DMS53 treated with DMSO at 0.1 percent for 48 hours (cell line): ENCODE measurements around the gene PI4KA.
A peak's percentile ranks its signal among the peaks of the same experiment; 100 is the strongest.
"Not testable (repeated sequence)": the region's sequence is repeated elsewhere in the genome, so short reads cannot be mapped to it uniquely, and the experiment has no call there.

ENCODE experiments used
- DNase-seq: peaks from one replicate; lab custom pipeline; 2025; ENCODE audit not compliant: unreplicated experiment; lab: John Stamatoyannopoulos, UW

Gene PI4KA

GRCh38 chr22:20779014-20779817 lies 79.4 kb downstream of the PI4KA start:
- DNase-seq = no peak

- peak; percentile 19 for DNase-seq
Measured at GRCh38 chr22:20777420-20778177, 81.0 kb downstream of the PI4KA start.

- DNase-seq = peak; percentile 3
Measured at GRCh38 chr22:20776624-20777405, 81.8 kb downstream of the PI4KA start.

GRCh38 chr22:20775342-20775895 lies 83.2 kb downstream of the PI4KA start:
- DNase-seq = no peak

- DNase-seq = no peak
Measured at GRCh38 chr22:20774882-20775281, 83.7 kb downstream of the PI4KA start.

GRCh38 chr22:20773793-20774212 lies 84.8 kb downstream of the PI4KA start, which contains the start of gene SERPIND1:
SERPIND1 (plus strand) TSS chr22:20774113; CDS start chr22:20779313, 5,200 bp downstream.
- no peak for DNase-seq

- DNase-seq = no peak
Measured at GRCh38 chr22:20771918-20772625, 86.5 kb downstream of the PI4KA start.

GRCh38 chr22:20769496-20769826 lies 89.2 kb downstream of the PI4KA start:
- DNase-seq = not testable (repeated sequence)

GRCh38 chr22:20766530-20766929 lies 92.1 kb downstream of the PI4KA start:
- DNase-seq = no peak

GRCh38 chr22:20765938-20766337 lies 92.7 kb downstream of the PI4KA start:
- DNase-seq = no peak

GRCh38 chr22:20764729-20765128 lies 93.9 kb downstream of the PI4KA start:
- DNase-seq = no peak

GRCh38 chr22:20764471-20764720 lies 94.2 kb downstream of the PI4KA start:
- DNase-seq = no peak

- DNase-seq = no peak
Measured at GRCh38 chr22:20763630-20764470, 94.8 kb downstream of the PI4KA start.

GRCh38 chr22:20762233-20762796 lies 96.3 kb downstream of the PI4KA start:
- no peak for DNase-seq

GRCh38 chr22:20761536-20761935 lies 97.1 kb downstream of the PI4KA start:
- no peak for DNase-seq

- DNase-seq = no peak
Measured at GRCh38 chr22:20760084-20760483, 98.5 kb downstream of the PI4KA start.

- DNase-seq = no peak
Measured at GRCh38 chr22:20758688-20759087, 99.9 kb downstream of the PI4KA start.

GRCh38 chr22:20756846-20757245 lies 101.8 kb downstream of the PI4KA start:
- DNase-seq = no peak

GRCh38 chr22:20752873-20753272 lies 105.7 kb downstream of the PI4KA start:
- DNase-seq = no peak
